Measurements from ENCODE around the gene LRRC36. TPM values are rescaled to one million over a fixed set of nuclear protein-coding genes. Genes with fewer than 3 reads are reported as not detected.
A peak's percentile ranks its signal among the peaks of the same experiment; 100 is the strongest.

Gene LRRC36
- total and polyA plus RNA-seq, 8 donors: 1.3 to 16.4 (median 2.4) TPM

GRCh38 chr16:67282447-67282805, 44.2 kb upstream of the LRRC36 start:
- 92 to 98% methylated on average over 10 of the region's 10 CpGs for WGBS, 2 donors
- Histone ChIP-seq H3K4me3 (no peak overlapping the region), H3K4me1 (peaks cover 0 to 6% (median 0%) of the 10 kb centered on the region in 3 donors), H3K27me3 (no peaks in the 10 kb centered on the region), H3K9me3 (no peaks in the 10 kb centered on the region), H3K36me3 (no peaks in the 10 kb centered on the region), H3K27ac (no peak overlapping the region)
- ATAC-seq (no peak), FAIRE-seq (no peak), DNase-seq (peak in 1 of 6 donors; percentile 32)
- no peak for TF ChIP-seq CTCF (IDR thresholded peaks at IDR 0.05)
- intact Hi-C loops (cut with DNase I): no loop called here

GRCh38 chr16:67283039-67283825, 43.4 kb upstream of the LRRC36 start:
- no peak for ATAC-seq
- DNase-seq: peak in 1 of 6 donors; percentile 7
- Histone ChIP-seq H3K9me3 (no peaks in the 10 kb centered on the region), H3K4me3 (no peak overlapping the region), H3K36me3 (no peaks in the 10 kb centered on the region), H3K27me3 (no peaks in the 10 kb centered on the region), H3K27ac (no peak overlapping the region), H3K4me1 (peaks cover 0 to 5% (median 0%) of the 10 kb centered on the region in 3 donors)
- intact Hi-C loops (cut with DNase I): no loop called here
- no peak for FAIRE-seq
- WGBS, 2 donors: 93% methylated on average over 7 of the region's 7 CpGs
- no peak for TF ChIP-seq CTCF (IDR thresholded peaks at IDR 0.05)

GRCh38 chr16:67283826-67284555, 42.6 kb upstream of the LRRC36 start:
- H3K4me3 ChIP-seq: no peak overlapping the region
- ATAC-seq: no peak
- no peak overlapping the region for H3K27ac ChIP-seq
- FAIRE-seq: no peak
- intact Hi-C loops (cut with DNase I): no loop called here
- H3K9me3 ChIP-seq: no peaks in the 10 kb centered on the region
- 91 to 95% methylated on average over 21 of the region's 21 CpGs for WGBS, 2 donors
- DNase-seq: peak in 1 of 6 donors; percentile 10
- peaks cover 0 to 2% (median 0%) of the 10 kb centered on the region in 3 donors for H3K4me1 ChIP-seq
- TF ChIP-seq CTCF (IDR thresholded peaks at IDR 0.05): no peak
- no peaks in the 10 kb centered on the region for H3K36me3 ChIP-seq
- H3K27me3 ChIP-seq: no peaks in the 10 kb centered on the region

GRCh38 chr16:67284699-67285646, 41.6 kb upstream of the LRRC36 start:
- TF ChIP-seq CTCF (IDR thresholded peaks at IDR 0.05): peak; percentile 38 to 59 (median 40)
- DNase-seq (peak; percentile 56 to 90 (median 78)), ATAC-seq (peak; percentile 78 to 94 (median 87)), FAIRE-seq (no peak)
- intact Hi-C loops (cut with DNase I): no loop called here
- 48 to 52% methylated on average over 34 of the region's 34 CpGs for WGBS, 2 donors
- no peak overlapping the region for H3K4me3 ChIP-seq
- H3K27ac ChIP-seq: no peak overlapping the region
- H3K27me3 ChIP-seq: no peaks in the 10 kb centered on the region
- no peaks in the 10 kb centered on the region for H3K9me3 ChIP-seq
- H3K4me1 ChIP-seq: peaks cover 0 to 2% (median 0%) of the 10 kb centered on the region in 3 donors
- H3K36me3 ChIP-seq: no peaks in the 10 kb centered on the region

Measured in pancreas (tissue), 10 donors.